Heart right ventricle (tissue), 16 donors: ENCODE results near the gene CLEC2D. TPM values are rescaled to one million over a fixed set of nuclear protein-coding genes. Genes with fewer than 3 reads are reported as not detected.
A peak's percentile ranks its signal among the peaks of the same experiment; 100 is the strongest.

Source experiments
- ATAC-seq, 8 donors: fragments of 200-7000 bp; cut with Tn5 transposase; one replicate each; pipeline ENCODE4 v1.9.1; 2020; ENCODE audit warnings: mild to moderate bottlenecking in 8 of 8, moderate library complexity in 8 of 8, moderate number of reproducible peaks in 1 of 8
- DNase-seq, 2 donors: peaks; one replicate each; pipeline ENCODE4 v3.0.0-alpha.2; 2020
- H3K27ac ChIP-seq, 10 donors: fragments of 200-600 bp; sonication (generic) in 2 of 10; one replicate each; pipeline versions ENCODE4 v1.5.0 to v1.8.0; 2020 to 2022; ENCODE audit warnings: mild to moderate bottlenecking in 3 of 10
- H3K27me3 ChIP-seq, 7 donors: fragments of 200-600 bp; one replicate each; pipeline ENCODE4 v1.8.0; 2021 to 2022; ENCODE audit warnings: mild to moderate bottlenecking in 2 of 7
- H3K36me3 ChIP-seq, 9 donors: fragments of 200-600 bp; sonication (generic) in 1 of 9; one replicate each; pipeline versions ENCODE4 v1.5.0 to v1.8.0; 2020 to 2022; ENCODE audit warnings: mild to moderate bottlenecking in 2 of 9
- H3K4me1 ChIP-seq, 9 donors: fragments of 200-600 bp; sonication (generic) in 1 of 9; one replicate each; pipeline versions ENCODE4 v1.5.0 to v1.8.0; 2020 to 2022; ENCODE audit warnings: mild to moderate bottlenecking in 4 of 9
- H3K4me3 ChIP-seq, 10 donors: fragments of 200-600 bp; sonication (generic) in 2 of 10; one replicate each; pipeline versions ENCODE4 v1.5.0 to v1.8.0; 2020 to 2022; ENCODE audit warnings: mild to moderate bottlenecking in 7 of 10, moderate library complexity in 2 of 10
- H3K9me3 ChIP-seq, 11 donors: fragments of 200-600 bp in 10 of 11; sonication (generic) in 2 of 11; one replicate each; pipeline versions ENCODE4 v1.5.0 to v1.8.0; 2013 to 2022; ENCODE audit warnings: mild to moderate bottlenecking in 2 of 11, control low read depth in 1 of 11, moderate library complexity in 1 of 11
- CTCF ChIP-seq, 9 donors: fragments of 200-600 bp; sonication (generic) in 2 of 9; IDR thresholded peaks; one replicate each; pipeline versions ENCODE4 v1.5.0 to v1.8.0; 2021 to 2022; ENCODE audit warnings: antibody characterized with exemption in 9 of 9, mild to moderate bottlenecking in 5 of 9, moderate library complexity in 1 of 9
- WGBS, 2 donors: extraction: QIAGEN DNeasy Blood & Tissue Kit; methylation state at CpG; one replicate each; pipeline ENCODE4 v1.1.7; 2013; ENCODE audit warnings: inconsistent platforms in 1 of 2; 5-methylcytosine and 5-hydroxymethylcytosine counted together
- intact Hi-C, 10 donors: fragments of 100-400 bp; cut with DNase I; formaldehyde crosslinking; loops; one replicate each; pipeline versions ENCODE4 v1.11.1 to v1.14.2; 2022
- polyA plus RNA-seq, 2 donors: library from polyadenylated mRNA; stranded (reverse); fragments of 200-250 nt; gene quantifications; one replicate each; pipeline ENCODE4 v1.2.3, GENCODE V29; 2013
- total RNA-seq, 10 donors: library from RNA; stranded (reverse); fragmentation: NEBNext Ultra II Directional in 3 of 10; extraction: Animal tissue kit (Norgen Biotek cat#: 25700) in 3 of 10; gene quantifications; one replicate each; pipeline versions ENCODE4 v1.2.1 to v1.2.4, GENCODE V29; 2021 to 2023
- donor health status: Arrhythmogenic right ventricular cardiomyopathy.
- donor health status: ischemic (EF 13 %, LVEDD 7.1; RV severe dilation, severe dysfunction).
- donor health status: healthy with polysubstance abuse.
- donor health status: DM: no; HTN: yes; CAD: no.
- donor health status: DM: no; HTN: no; CAD: no.
- donor health status: ischemic (EF 25% LVEDD 6.9; RV normal size, moderate dysfunction).
- donor health status: ischemic (EF 25% LVEDD 5.7; RV mildly dilated, moderate dysfunction).
- donor health status: healthy.
- donor health status: DM: yes; HTN: yes; CAD: no.
- donor health status: Ischemic cardiomyopathy.
- donor health status: ischemic (EF 35%, LVEDD 5.7; RV mildly dilated, moderate dysfunction).
- donor health status: nonischemic (EF 11% LVEDD 7.7; RV severe dilation, severe dysfunction).
- donor health status: DM: yes; HTN: yes; CAD: no.
- donor health status: PGD.
- donor health status: ischemic (EF 29% LVEDD 5.4; RV normal size, mild dysfunction).
- donor health status: nonischemic (EF 23%, LVEDD 6.1; RV moderate dilation, normal function).

CLEC2D gene
- total and polyA plus RNA-seq, 12 donors: 1.2 to 15.6 (median 3.2) TPM

- Histone ChIP-seq H3K36me3 (no peaks in the 10 kb centered on the region), H3K4me3 (no peak overlapping the region), H3K4me1 (peaks cover 0 to 28% (median 0%) of the 10 kb centered on the region in 9 donors), H3K9me3 (no peaks in the 10 kb centered on the region), H3K27ac (no peak overlapping the region), H3K27me3 (peaks cover 0 to 7% (median 0%) of the 10 kb centered on the region in 7 donors)
- 60 to 64% methylated on average over 2 of the region's 2 CpGs for WGBS, 2 donors
- intact Hi-C loops: no loop called here
- ATAC-seq: no peak
- DNase-seq: no peak
- TF ChIP-seq CTCF (IDR thresholded peaks at IDR 0.05): no peak
Measured at GRCh38 chr12:9725213-9725870, 55.8 kb downstream of the CLEC2D start.

- no peak for DNase-seq
- no peaks in the 10 kb centered on the region for H3K27me3 ChIP-seq
- no peak for TF ChIP-seq CTCF (IDR thresholded peaks at IDR 0.05)
- H3K4me1 ChIP-seq: peaks cover 0 to 14% (median 0%) of the 10 kb centered on the region in 9 donors
- 93 to 94% methylated on average over 1 of the region's 1 CpG for WGBS, 2 donors
- no peak overlapping the region for H3K27ac ChIP-seq
- ATAC-seq: no peak
- no peak overlapping the region for H3K4me3 ChIP-seq
- intact Hi-C loops: no loop called here
- H3K36me3 ChIP-seq: no peaks in the 10 kb centered on the region
- H3K9me3 ChIP-seq: no peaks in the 10 kb centered on the region
Measured at GRCh38 chr12:9727813-9728212, 58.3 kb downstream of the CLEC2D start.

GRCh38 chr12:9729082-9729481, 59.6 kb downstream of the CLEC2D start:
- intact Hi-C loops: no loop called here
- Histone ChIP-seq H3K4me1 (peaks cover 0 to 19% (median 0%) of the 10 kb centered on the region in 9 donors), H3K36me3 (no peaks in the 10 kb centered on the region), H3K27ac (no peak overlapping the region), H3K4me3 (no peak overlapping the region), H3K27me3 (no peaks in the 10 kb centered on the region), H3K9me3 (no peaks in the 10 kb centered on the region)
- TF ChIP-seq CTCF (IDR thresholded peaks at IDR 0.05): no peak
- DNase-seq: no peak
- no peak for ATAC-seq

GRCh38 chr12:9730011-9730410, 60.5 kb downstream of the CLEC2D start:
- Histone ChIP-seq H3K27ac (peak overlapping the region in 1 of 10 donors; percentile 88), H3K4me3 (peak overlapping the region in 1 of 10 donors; percentile 46), H3K4me1 (peaks cover 0 to 19% (median 0%) of the 10 kb centered on the region in 9 donors), H3K36me3 (no peaks in the 10 kb centered on the region), H3K9me3 (no peaks in the 10 kb centered on the region), H3K27me3 (no peaks in the 10 kb centered on the region)
- 65 to 66% methylated on average over 3 of the region's 3 CpGs for WGBS, 2 donors
- intact Hi-C loops: no loop called here
- TF ChIP-seq CTCF (IDR thresholded peaks at IDR 0.05): no peak
- DNase-seq (no peak), ATAC-seq (no peak)
